Bronchial epithelial cell (primary cell): Measurements from ENCODE around the gene TMEM107. TPM values are rescaled to one million over a fixed set of nuclear protein-coding genes. Genes with fewer than 3 reads are reported as not detected.
A peak's percentile ranks its signal among the peaks of the same experiment; 100 is the strongest.
"Not testable (repeated sequence)": the region's sequence is repeated elsewhere in the genome, so short reads cannot be mapped to it uniquely, and the experiment has no call there.

Source experiments
- DNase-seq: peaks from one replicate; pipeline ENCODE4 v3.0.0-alpha.2; 2010; ENCODE audit warnings: low read depth
- FAIRE-seq: peaks from 2 replicates; lab custom pipeline; 2011; peaks lifted over from hg19 to GRCh38; lab: Jason Lieb, UNC
- H3K27me3 ChIP-seq: 2 replicates; pipeline ENCODE4 v1.5.1; 2011; ENCODE audit warnings: low read length; ENCODE audit not compliant: control insufficient read depth, insufficient read depth
- H3K36me3 ChIP-seq: 2 replicates; pipeline ENCODE4 v1.5.1; 2011; ENCODE audit warnings: low read length; ENCODE audit not compliant: control insufficient read depth, insufficient read depth
- H3K4me3 ChIP-seq: 2 replicates; pipeline ENCODE4 v1.5.1; 2011; ENCODE audit warnings: mild to moderate bottlenecking, low read depth, low read length, control low read depth
- total RNA-seq: library from RNA; depleted of rRNA; stranded (reverse); fragments of >200 nt; gene quantifications from 2 replicates; pipeline ENCODE4 v1.2.1, GENCODE V29; 2014
- TF ChIP-seq, protein P1 (sequence below): IDR thresholded peaks from 2 replicates; pipeline ENCODE4 v1.5.1; 2011; ENCODE audit warnings: mild to moderate bottlenecking, moderate library complexity, low read length, control low read depth, inconsistent platforms; ENCODE audit not compliant: insufficient read depth, severe bottlenecking

TMEM107 gene
- total RNA-seq, 1 donor from 2014 or later = 24.2 TPM

DNA sequence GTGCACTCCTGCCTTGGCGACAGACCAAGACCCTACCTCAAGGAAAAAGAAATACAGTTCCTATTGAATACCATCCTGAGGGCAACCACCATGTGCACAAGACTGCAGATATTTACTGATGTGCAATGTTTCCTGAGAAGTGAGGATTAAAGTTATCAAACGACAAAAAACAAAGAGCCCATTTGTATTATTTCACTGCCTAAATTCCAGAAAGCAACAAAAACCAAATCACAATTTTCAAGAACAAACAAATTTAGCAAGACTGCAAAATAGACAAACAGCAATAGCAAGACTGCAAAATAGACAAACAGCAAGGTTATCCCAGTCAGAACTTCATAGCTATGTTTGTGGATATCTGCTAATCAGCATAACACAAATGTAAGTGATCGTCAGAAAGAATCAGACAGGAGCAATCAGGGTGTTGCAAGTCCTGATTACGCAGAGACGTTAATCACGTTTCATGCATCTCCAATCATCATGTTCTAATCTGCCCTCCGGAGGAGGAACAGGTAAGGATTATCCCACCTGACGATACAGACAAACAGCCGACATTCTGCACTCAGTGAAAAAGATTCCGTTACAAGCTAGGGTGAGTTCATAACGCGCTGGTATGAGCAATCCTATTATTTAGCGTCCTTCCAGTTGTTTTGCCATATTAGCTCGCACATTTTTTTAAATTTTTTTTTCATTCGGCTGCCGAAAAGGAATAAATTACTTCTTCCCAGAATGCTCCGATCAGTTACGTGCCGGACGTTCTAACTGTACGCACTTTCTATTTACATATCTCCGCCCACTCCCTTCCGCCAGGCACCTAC, 2.9 kb downstream of the TMEM107 start:
- H3K4me3 ChIP-seq = peak overlapping the region; percentile 42
- no peaks in the 10 kb centered on the region for H3K36me3 ChIP-seq
- no peak for FAIRE-seq
- TF ChIP-seq, protein P1, sequence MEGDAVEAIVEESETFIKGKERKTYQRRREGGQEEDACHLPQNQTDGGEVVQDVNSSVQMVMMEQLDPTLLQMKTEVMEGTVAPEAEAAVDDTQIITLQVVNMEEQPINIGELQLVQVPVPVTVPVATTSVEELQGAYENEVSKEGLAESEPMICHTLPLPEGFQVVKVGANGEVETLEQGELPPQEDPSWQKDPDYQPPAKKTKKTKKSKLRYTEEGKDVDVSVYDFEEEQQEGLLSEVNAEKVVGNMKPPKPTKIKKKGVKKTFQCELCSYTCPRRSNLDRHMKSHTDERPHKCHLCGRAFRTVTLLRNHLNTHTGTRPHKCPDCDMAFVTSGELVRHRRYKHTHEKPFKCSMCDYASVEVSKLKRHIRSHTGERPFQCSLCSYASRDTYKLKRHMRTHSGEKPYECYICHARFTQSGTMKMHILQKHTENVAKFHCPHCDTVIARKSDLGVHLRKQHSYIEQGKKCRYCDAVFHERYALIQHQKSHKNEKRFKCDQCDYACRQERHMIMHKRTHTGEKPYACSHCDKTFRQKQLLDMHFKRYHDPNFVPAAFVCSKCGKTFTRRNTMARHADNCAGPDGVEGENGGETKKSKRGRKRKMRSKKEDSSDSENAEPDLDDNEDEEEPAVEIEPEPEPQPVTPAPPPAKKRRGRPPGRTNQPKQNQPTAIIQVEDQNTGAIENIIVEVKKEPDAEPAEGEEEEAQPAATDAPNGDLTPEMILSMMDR = no peak
- H3K27me3 ChIP-seq = no peaks in the 10 kb centered on the region
- DNase-seq = peak; percentile 98

DNA sequence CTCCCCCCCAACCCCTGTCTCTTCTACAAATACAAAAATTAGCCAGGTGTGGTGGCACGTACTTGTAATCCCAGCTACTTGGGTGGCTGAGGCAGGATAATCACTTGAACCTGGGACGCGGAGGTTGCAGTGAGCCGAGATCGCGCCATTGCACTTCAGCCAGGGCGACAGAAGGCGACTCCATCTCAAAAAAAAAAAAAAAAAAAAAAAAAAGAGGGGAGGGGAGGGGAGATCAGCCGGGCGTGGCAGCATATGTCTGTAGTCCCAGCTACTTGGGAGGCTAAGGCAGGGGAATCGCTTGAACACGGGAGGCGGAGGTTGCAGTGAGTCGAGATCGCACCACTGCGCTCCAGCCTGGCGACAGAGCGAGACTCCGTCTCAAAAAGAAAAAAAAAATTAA, 6.0 kb downstream of the TMEM107 start:
- FAIRE-seq, DNase-seq, H3K36me3 ChIP-seq, H3K27me3 ChIP-seq, H3K4me3 ChIP-seq: not testable (repeated sequence)

DNA sequence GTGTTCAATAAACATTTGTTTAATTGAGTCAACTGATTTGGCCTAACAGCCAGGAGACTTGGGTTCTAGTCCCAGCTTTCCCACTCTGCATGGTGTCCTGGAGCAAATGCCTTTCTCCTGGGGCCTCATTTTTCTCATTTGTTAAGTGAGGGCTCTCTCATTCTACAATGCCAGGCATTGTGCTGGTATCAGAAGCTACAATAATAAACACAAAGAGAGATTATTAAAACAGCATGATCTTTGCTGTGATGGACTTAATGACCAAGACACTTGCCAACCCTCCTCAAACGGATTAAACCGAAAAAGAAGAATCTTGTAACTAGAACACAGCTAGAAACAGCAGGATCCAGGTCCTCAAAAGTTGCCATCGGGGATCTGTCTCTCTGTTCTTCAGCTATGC, 8.7 kb downstream of the TMEM107 start:
- TF ChIP-seq, protein P1 = no peak
- no peak for FAIRE-seq

DNA sequence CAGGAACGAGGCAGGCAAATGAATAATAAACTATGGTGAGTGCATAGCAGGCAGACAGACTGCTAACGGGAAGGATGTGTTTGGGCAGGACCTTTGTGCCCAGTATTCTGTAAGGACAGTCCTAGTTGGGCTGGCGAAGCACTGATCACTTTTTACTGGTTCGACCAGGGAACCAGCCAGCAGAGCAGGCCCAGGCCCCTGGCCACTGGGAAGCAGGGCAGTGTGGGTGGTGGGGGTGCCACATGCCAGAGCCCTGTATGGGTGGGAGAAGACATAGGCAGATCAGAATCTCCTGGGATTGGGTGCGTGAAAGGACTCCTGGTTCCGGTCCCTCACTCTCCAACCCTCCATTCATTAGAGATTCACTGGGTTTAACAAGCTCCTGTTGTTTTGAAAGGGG, 9.4 kb downstream of the TMEM107 start:
- no peak overlapping the region for H3K4me3 ChIP-seq
- FAIRE-seq (no peak), DNase-seq (peak; percentile 48)
- H3K27me3 ChIP-seq = no peaks in the 10 kb centered on the region
- no peaks in the 10 kb centered on the region for H3K36me3 ChIP-seq
- TF ChIP-seq, protein P1 = no peak

More for the DNA sequence above, 8.7 kb downstream of the TMEM107 start:
- H3K4me3 ChIP-seq = no peak overlapping the region
- H3K27me3 ChIP-seq = no peaks in the 10 kb centered on the region
- DNase-seq = no peak
- no peaks in the 10 kb centered on the region for H3K36me3 ChIP-seq

DNA sequence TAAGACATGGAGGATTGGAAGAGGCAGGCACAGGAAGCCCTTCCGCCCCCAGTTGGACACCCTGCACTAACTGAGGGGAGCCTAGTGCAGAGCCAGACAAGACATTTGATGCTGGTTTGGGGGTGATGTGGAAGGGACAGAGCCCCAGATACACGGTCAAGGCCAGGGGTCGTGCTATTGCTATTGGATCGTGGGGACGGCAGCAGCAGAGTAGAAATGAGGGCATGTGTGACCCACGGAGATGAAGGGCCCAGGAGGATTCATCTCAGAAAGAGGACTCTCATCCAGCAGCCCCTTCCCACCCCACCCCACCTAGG, 11.4 kb downstream of the TMEM107 start:
- no peak for FAIRE-seq
- no peak for DNase-seq
- H3K4me3 ChIP-seq = no peak overlapping the region
- H3K36me3 ChIP-seq = peaks cover 11% of the 10 kb centered on the region
- TF ChIP-seq, protein P1 = no peak
- no peaks in the 10 kb centered on the region for H3K27me3 ChIP-seq

DNA sequence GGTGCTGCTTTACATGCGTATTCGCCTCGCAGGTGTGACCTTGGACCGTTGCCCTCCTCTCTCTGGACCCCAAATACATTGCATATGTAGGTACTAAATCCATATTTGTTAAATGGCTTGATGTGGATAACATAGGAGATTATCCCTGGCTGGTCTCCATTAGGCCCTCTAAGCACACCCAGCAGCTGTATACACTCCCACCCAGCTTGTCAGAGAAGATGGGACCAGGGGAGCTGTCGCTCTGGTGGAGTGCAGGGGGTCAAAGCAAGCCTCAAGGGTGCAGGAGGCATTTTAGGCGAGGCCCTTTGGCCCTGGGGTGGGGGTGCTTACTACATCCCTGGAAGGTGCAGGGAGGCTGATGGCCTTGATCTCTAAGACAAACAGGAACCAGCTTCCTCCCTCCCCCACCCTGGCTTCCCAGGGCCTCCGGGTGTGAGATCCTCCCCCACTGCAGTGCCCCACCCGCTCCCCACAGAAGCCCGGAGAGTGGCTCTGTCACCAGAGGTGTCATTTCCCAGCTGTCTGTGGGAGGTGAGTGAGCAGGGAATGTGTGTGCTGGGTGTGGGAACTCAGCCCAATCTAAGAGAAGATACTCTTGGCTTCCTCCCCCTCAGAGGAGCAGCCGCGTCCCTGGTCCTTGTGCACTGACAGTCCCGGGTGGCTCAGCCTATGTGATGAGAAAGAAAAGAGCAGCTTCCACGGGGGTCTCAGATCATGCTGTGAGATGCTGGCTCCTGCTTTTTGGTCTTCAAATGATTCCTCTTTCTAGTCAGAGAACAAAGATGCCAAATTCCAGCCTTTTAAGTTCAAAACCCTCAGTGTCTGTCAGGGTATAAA, 12.0 kb downstream of the TMEM107 start:
- Histone ChIP-seq H3K27me3 (no peaks in the 10 kb centered on the region), H3K36me3 (peaks cover 12% of the 10 kb centered on the region), H3K4me3 (no peak overlapping the region)
- FAIRE-seq (no peak), DNase-seq (peak; percentile 22)
- TF ChIP-seq, protein P1 = no peak
